ENCODE measurements around the gene POC1A. TPM values are rescaled to one million over a fixed set of nuclear protein-coding genes. Genes with fewer than 3 reads are reported as not detected.
A peak's percentile ranks its signal among the peaks of the same experiment; 100 is the strongest.

The POC1A gene
- total RNA-seq (1 to 10 TPM; 1.6 to 4.4 (median 2.5) TPM), polyA plus RNA-seq (1 to 10 TPM; 2.4 to 3.2 (median 3.2) TPM)
- long read RNA-seq, donor 1, partial matches to known transcripts = 0 of 2 reads
- long read RNA-seq, donor 1, other reads (novel, unspliced or antisense) = 0 of 2 reads
- long read RNA-seq, donor 2, partial matches to known transcripts = 0 of 1 reads
- long read RNA-seq, donor 2, other reads (novel, unspliced or antisense) = 0 of 1 reads

GRCh38 chr3:52154135-52155094 lies at the start of gene POC1A:
Gene POC1A (minus strand): TSS chr3:52154423. CDS start chr3:52154372, 51 bp downstream.
- peak; percentile 86 to 87 (median 86) for TF ChIP-seq POLR2AphosphoS5 (IDR thresholded peaks at IDR 0.05)
- no peak for TF ChIP-seq POLR2A (IDR thresholded peaks at IDR 0.05)
- TF ChIP-seq, protein P1, sequence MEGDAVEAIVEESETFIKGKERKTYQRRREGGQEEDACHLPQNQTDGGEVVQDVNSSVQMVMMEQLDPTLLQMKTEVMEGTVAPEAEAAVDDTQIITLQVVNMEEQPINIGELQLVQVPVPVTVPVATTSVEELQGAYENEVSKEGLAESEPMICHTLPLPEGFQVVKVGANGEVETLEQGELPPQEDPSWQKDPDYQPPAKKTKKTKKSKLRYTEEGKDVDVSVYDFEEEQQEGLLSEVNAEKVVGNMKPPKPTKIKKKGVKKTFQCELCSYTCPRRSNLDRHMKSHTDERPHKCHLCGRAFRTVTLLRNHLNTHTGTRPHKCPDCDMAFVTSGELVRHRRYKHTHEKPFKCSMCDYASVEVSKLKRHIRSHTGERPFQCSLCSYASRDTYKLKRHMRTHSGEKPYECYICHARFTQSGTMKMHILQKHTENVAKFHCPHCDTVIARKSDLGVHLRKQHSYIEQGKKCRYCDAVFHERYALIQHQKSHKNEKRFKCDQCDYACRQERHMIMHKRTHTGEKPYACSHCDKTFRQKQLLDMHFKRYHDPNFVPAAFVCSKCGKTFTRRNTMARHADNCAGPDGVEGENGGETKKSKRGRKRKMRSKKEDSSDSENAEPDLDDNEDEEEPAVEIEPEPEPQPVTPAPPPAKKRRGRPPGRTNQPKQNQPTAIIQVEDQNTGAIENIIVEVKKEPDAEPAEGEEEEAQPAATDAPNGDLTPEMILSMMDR (IDR thresholded peaks at IDR 0.05 in 8 of 11, conservative IDR thresholded peaks at IDR 0.05 in 3 of 11) = peak in 8 of 11 experiments; percentile 17 to 48 (median 42)
- no peaks in the 10 kb centered on the region for H3K27me3 ChIP-seq (replicated peaks in 1 of 7)
- peak within 1 kb of the TSS; percentile 60 to 83 (median 66) for H3K4me3 ChIP-seq
- intact Hi-C loops (cut with DNase I; ENCODE audit: low total_unique reads) = no loop called here
- 0 to 1% (median 0%) methylated on average over 49 to 83 of the region's 83 CpGs for WGBS, 5 donors
- peak within 1 kb of the TSS; percentile 81 to 96 (median 92) for H3K27ac ChIP-seq
- peaks cover 0 to 9% (median 0%) of the 10 kb centered on the region in 6 donors for H3K36me3 ChIP-seq
- peak; percentile 97 for DNase-seq
- peaks cover 6 to 27% (median 18%) of the 10 kb centered on the region in 6 donors for H3K4me1 ChIP-seq
- no peaks in the 10 kb centered on the region for H3K9me3 ChIP-seq

GRCh38 chr3:52203701-52204100 lies 49.5 kb upstream of the POC1A start:
- Histone ChIP-seq H3K27me3 (replicated peaks in 1 of 7) (no peaks in the 10 kb centered on the region), H3K4me1 (peaks cover 26 to 60% (median 46%) of the 10 kb centered on the region in 6 donors), H3K27ac (peak overlapping the region in 3 of 8 donors; percentile 11 to 91 (median 58)), H3K9me3 (no peaks in the 10 kb centered on the region), H3K36me3 (peaks cover 4 to 96% (median 66%) of the 10 kb centered on the region in 6 donors), H3K4me3 (no peak overlapping the region)
- TF ChIP-seq, protein P1 (IDR thresholded peaks at IDR 0.05 in 8 of 11, conservative IDR thresholded peaks at IDR 0.05 in 3 of 11) = no peak
- intact Hi-C loops (cut with DNase I; ENCODE audit: low total_unique reads) = no loop called here
- DNase-seq = no peak
- 75 to 97% (median 81%) methylated on average over 1 of the region's 1 CpG for WGBS, 5 donors

- peak overlapping the region in 7 of 8 donors; percentile 49 to 91 (median 58) for H3K27ac ChIP-seq
- peaks cover 4 to 84% (median 55%) of the 10 kb centered on the region in 6 donors for H3K36me3 ChIP-seq
- H3K9me3 ChIP-seq = no peaks in the 10 kb centered on the region
- TF ChIP-seq POLR2AphosphoS5 (IDR thresholded peaks at IDR 0.05) (no peak), POLR2A (IDR thresholded peaks at IDR 0.05) (no peak)
- TF ChIP-seq, protein P1 (IDR thresholded peaks at IDR 0.05 in 8 of 11, conservative IDR thresholded peaks at IDR 0.05 in 3 of 11) = no peak
- intact Hi-C loops (cut with DNase I; ENCODE audit: low total_unique reads) = no loop called here
- no peak for DNase-seq
- 37 to 68% (median 52%) methylated on average over 4 of the region's 4 CpGs for WGBS, 5 donors
- H3K27me3 ChIP-seq (replicated peaks in 1 of 7) = no peaks in the 10 kb centered on the region
- no peak overlapping the region for H3K4me3 ChIP-seq
- H3K4me1 ChIP-seq = peaks cover 29 to 68% (median 54%) of the 10 kb centered on the region in 6 donors
These were observed 48.3 kb upstream of the POC1A start for GRCh38 chr3:52202384-52203077.
